ENCODE results near the gene GPHN.

- TF ChIP-seq CTCF (conservative IDR thresholded peaks at IDR 0.05 in 1 of 2, IDR thresholded peaks at IDR 0.05 in 1 of 2; ENCODE audit: extremely low read depth in 1 of 2, insufficient read depth in 1 of 2, low read depth in 1 of 2, low read length in 2 of 2): no peak
- TF ChIP-seq EZH2 (IDR thresholded peaks at IDR 0.05; ENCODE audit: borderline replicate concordance, low read length): no peak
Measured at GRCh38 chr14:67172520-67172919, 664.6 kb downstream of the GPHN start.

Measured in mammary epithelial cell (primary cell).